ENCODE results near the gene ORAI3.

ORAI3 gene

GRCh38 chr16:30954993-30955392, 6.1 kb downstream of the ORAI3 start:
- H3K4me3 ChIP-seq = no peak overlapping the region
- peaks cover 16 to 72% (median 40%) of the 10 kb centered on the region in 11 experiments for H4K20me1 ChIP-seq
- no peak for TF ChIP-seq Cebpa-rat (IDR thresholded peaks at IDR 0.05)
- peaks cover 41 to 53% (median 48%) of the 10 kb centered on the region in 10 experiments for H3K4me1 ChIP-seq
- no peaks in the 10 kb centered on the region for H3K27me3 ChIP-seq
- H3K27ac ChIP-seq = peak overlapping the region in 1 of 11 experiments; percentile 40; a peak in 1 of 22 replicates
- no peaks in the 10 kb centered on the region for H3K9me3 ChIP-seq (replicated peaks in 1 of 11)
- H3K4me2 ChIP-seq = no peak overlapping the region
- peaks cover 19 to 62% (median 34%) of the 10 kb centered on the region in 11 experiments for H3K36me3 ChIP-seq
- peak overlapping the region in 3 of 11 experiments; percentile 5 to 21 (median 10); a peak in 3 of 22 replicates for H3K9ac ChIP-seq

GRCh38 chr16:30956601-30957455, 8.0 kb downstream of the ORAI3 start:
- Histone ChIP-seq H3K36me3 (peaks cover 37 to 68% (median 51%) of the 10 kb centered on the region in 11 experiments), H3K4me1 (peaks cover 24 to 34% (median 32%) of the 10 kb centered on the region in 10 experiments), H3K9me3 (replicated peaks in 1 of 11) (no peaks in the 10 kb centered on the region), H3K4me2 (peak overlapping the region; percentile 62 to 83 (median 73)), H3K9ac (peak overlapping the region; percentile 96 to 100 (median 100)), H4K20me1 (peaks cover 23 to 55% (median 35%) of the 10 kb centered on the region in 11 experiments), H3K27ac (peak overlapping the region; percentile 98 to 100 (median 100)), H3K27me3 (no peaks in the 10 kb centered on the region), H3K4me3 (peak overlapping the region; percentile 68 to 84 (median 76))
- TF ChIP-seq Cebpa-rat (IDR thresholded peaks at IDR 0.05) = no peak

GRCh38 chr16:30957456-30958174, 8.7 kb downstream of the ORAI3 start, which contains the start of gene SETD1A:
Gene SETD1A (plus strand): TSS chr16:30957754. CDS start chr16:30958732, 978 bp downstream.
- H4K20me1 ChIP-seq = peaks cover 23 to 59% (median 38%) of the 10 kb centered on the region in 11 experiments
- H3K9me3 ChIP-seq (replicated peaks in 1 of 11) = no peaks in the 10 kb centered on the region
- peak within 1 kb of the TSS; percentile 88 to 98 (median 94) for H3K4me2 ChIP-seq
- H3K9ac ChIP-seq = peak within 1 kb of the TSS; percentile 96 to 100 (median 100)
- H3K27me3 ChIP-seq = no peaks in the 10 kb centered on the region
- H3K4me3 ChIP-seq = peak within 1 kb of the TSS; percentile 68 to 84 (median 76)
- peaks cover 45 to 73% (median 54%) of the 10 kb centered on the region in 11 experiments for H3K36me3 ChIP-seq
- TF ChIP-seq Cebpa-rat (IDR thresholded peaks at IDR 0.05) = no peak
- peak within 1 kb of the TSS; percentile 98 to 100 (median 100) for H3K27ac ChIP-seq
- peaks cover 24 to 33% (median 31%) of the 10 kb centered on the region in 10 experiments for H3K4me1 ChIP-seq

- Histone ChIP-seq H3K9ac (peak overlapping the region; percentile 96 to 100 (median 100)), H3K27ac (peak overlapping the region; percentile 98 to 100 (median 100); a peak in 21 of 22 replicates), H3K4me3 (peak overlapping the region; percentile 68 to 84 (median 76)), H3K9me3 (replicated peaks in 1 of 11) (no peaks in the 10 kb centered on the region), H3K36me3 (peaks cover 49 to 73% (median 54%) of the 10 kb centered on the region in 11 experiments), H3K4me2 (peak overlapping the region; percentile 88 to 98 (median 94)), H3K27me3 (no peaks in the 10 kb centered on the region), H3K4me1 (peaks cover 18 to 26% (median 23%) of the 10 kb centered on the region in 10 experiments), H4K20me1 (peaks cover 23 to 57% (median 38%) of the 10 kb centered on the region in 11 experiments)
- no peak for TF ChIP-seq Cebpa-rat (IDR thresholded peaks at IDR 0.05)
Observed at GRCh38 chr16:30958175-30959079, 9.6 kb downstream of the ORAI3 start.

GRCh38 chr16:30961384-30961783, 12.5 kb downstream of the ORAI3 start:
- peaks cover 0 to 73% (median 39%) of the 10 kb centered on the region in 11 experiments; a peak in 19 of 22 replicates for H4K20me1 ChIP-seq

GRCh38 chr16:30963925-30964511, 15.2 kb downstream of the ORAI3 start:
- H3K27me3 ChIP-seq = no peaks in the 10 kb centered on the region
- peaks cover 0 to 78% (median 34%) of the 10 kb centered on the region in 11 experiments; a peak in 19 of 22 replicates for H4K20me1 ChIP-seq
- no peak overlapping the region for H3K4me3 ChIP-seq
- H3K9me3 ChIP-seq (replicated peaks in 1 of 11) = no peaks in the 10 kb centered on the region
- peaks cover 5 to 11% (median 6%) of the 10 kb centered on the region in 10 experiments for H3K4me1 ChIP-seq
- H3K4me2 ChIP-seq = no peak overlapping the region
- no peak overlapping the region for H3K27ac ChIP-seq
- H3K9ac ChIP-seq = no peak overlapping the region
- TF ChIP-seq Cebpa-rat (IDR thresholded peaks at IDR 0.05) = no peak
- peaks cover 94 to 100% (median 99%) of the 10 kb centered on the region in 11 experiments for H3K36me3 ChIP-seq

More at GRCh38 chr16:30961384-30961783, 12.5 kb downstream of the ORAI3 start:
- H3K27me3 ChIP-seq = no peaks in the 10 kb centered on the region
- H3K4me2 ChIP-seq = no peak overlapping the region
- H3K4me1 ChIP-seq = peaks cover 11 to 22% (median 18%) of the 10 kb centered on the region in 10 experiments
- H3K27ac ChIP-seq = no peak overlapping the region
- H3K9ac ChIP-seq = peak overlapping the region in 1 of 11 experiments; percentile 9; a peak in 1 of 22 replicates
- no peak for TF ChIP-seq Cebpa-rat (IDR thresholded peaks at IDR 0.05)
- peaks cover 74 to 79% (median 77%) of the 10 kb centered on the region in 11 experiments for H3K36me3 ChIP-seq
- no peaks in the 10 kb centered on the region for H3K9me3 ChIP-seq (replicated peaks in 1 of 11)
- H3K4me3 ChIP-seq = no peak overlapping the region

GRCh38 chr16:30964574-30965226, 15.8 kb downstream of the ORAI3 start:
- no peaks in the 10 kb centered on the region for H3K27me3 ChIP-seq
- H4K20me1 ChIP-seq = peaks cover 0 to 78% (median 27%) of the 10 kb centered on the region in 11 experiments; a peak in 17 of 22 replicates
- H3K36me3 ChIP-seq = peaks cover 94 to 100% (median 99%) of the 10 kb centered on the region in 11 experiments
- no peak for TF ChIP-seq Cebpa-rat (IDR thresholded peaks at IDR 0.05)
- H3K9me3 ChIP-seq (replicated peaks in 1 of 11) = no peaks in the 10 kb centered on the region
- no peak overlapping the region for H3K27ac ChIP-seq
- H3K9ac ChIP-seq = 0 out of 22 replicates have a peak overlapping the region, but pooled peaks of 1 of the 11 experiments have one; percentile 3
- H3K4me1 ChIP-seq = peaks cover 0 to 4% (median 0%) of the 10 kb centered on the region in 10 experiments; a peak in 4 of 20 replicates
- H3K4me2 ChIP-seq = no peak overlapping the region
- H3K4me3 ChIP-seq = no peak overlapping the region

Data from BLaER1 treated with 17β-estradiol and CSF1 and Interleukin-3, amounts not matched to agents 10 nM and 100 nM (cell line).